ENCODE results near the gene STIL.

STIL gene

DNA sequence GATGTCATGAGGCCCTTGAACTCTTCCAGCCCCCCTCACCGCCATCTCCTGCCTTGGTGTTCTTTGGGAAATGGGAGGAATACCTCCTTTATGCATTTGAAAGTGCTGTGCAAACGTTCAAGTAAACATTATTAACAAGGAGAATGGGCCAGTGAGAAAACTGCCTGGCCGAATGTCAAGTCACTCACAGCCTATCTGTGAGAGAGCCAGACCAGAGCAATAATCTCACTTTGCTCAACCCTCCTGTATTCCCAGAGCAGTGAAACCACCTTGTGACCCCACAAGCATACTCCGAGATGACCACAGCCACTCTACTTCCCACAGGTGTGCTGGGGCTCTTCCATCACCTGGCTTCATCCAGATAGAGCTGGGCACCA, 87.1 kb downstream of the STIL start:
- Histone ChIP-seq H3K36me3 (ENCODE audit: insufficient read depth, low read length) (no peaks in the 10 kb centered on the region), H3K27me3 (ENCODE audit: insufficient read depth, low read length) (no peaks in the 10 kb centered on the region; the same call in 1 of the 2 replicates), H3K4me3 (ENCODE audit: low read depth, low read length, poor library complexity, severe bottlenecking) (no peak overlapping the region), H4K20me1 (ENCODE audit: insufficient read depth, low read length) (no peaks in the 10 kb centered on the region), H3K79me2 (ENCODE audit: insufficient read depth, low read length) (no peaks in the 10 kb centered on the region), H3K27ac (ENCODE audit: low read depth, low read length, poor library complexity, severe bottlenecking) (no peak overlapping the region), H3K4me1 (ENCODE audit: insufficient read depth, low read length, severe bottlenecking) (no peaks in the 10 kb centered on the region), H3K9ac (ENCODE audit: low read length) (no peak overlapping the region), H3K4me2 (ENCODE audit: low read length) (no peak overlapping the region), H3K9me2 (ENCODE audit: low read depth, low read length) (no peaks in the 10 kb centered on the region), H3F3A (ENCODE audit: insufficient read depth, low read length) (no peaks in the 10 kb centered on the region), H3K9me3 (ENCODE audit: low read length) (no peaks in the 10 kb centered on the region), H2AFZ (ENCODE audit: low read length) (no peak overlapping the region)
- TF ChIP-seq, protein P1, sequence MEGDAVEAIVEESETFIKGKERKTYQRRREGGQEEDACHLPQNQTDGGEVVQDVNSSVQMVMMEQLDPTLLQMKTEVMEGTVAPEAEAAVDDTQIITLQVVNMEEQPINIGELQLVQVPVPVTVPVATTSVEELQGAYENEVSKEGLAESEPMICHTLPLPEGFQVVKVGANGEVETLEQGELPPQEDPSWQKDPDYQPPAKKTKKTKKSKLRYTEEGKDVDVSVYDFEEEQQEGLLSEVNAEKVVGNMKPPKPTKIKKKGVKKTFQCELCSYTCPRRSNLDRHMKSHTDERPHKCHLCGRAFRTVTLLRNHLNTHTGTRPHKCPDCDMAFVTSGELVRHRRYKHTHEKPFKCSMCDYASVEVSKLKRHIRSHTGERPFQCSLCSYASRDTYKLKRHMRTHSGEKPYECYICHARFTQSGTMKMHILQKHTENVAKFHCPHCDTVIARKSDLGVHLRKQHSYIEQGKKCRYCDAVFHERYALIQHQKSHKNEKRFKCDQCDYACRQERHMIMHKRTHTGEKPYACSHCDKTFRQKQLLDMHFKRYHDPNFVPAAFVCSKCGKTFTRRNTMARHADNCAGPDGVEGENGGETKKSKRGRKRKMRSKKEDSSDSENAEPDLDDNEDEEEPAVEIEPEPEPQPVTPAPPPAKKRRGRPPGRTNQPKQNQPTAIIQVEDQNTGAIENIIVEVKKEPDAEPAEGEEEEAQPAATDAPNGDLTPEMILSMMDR (IDR thresholded peaks at IDR 0.05; ENCODE audit: low read length), result no peak
- no peak for TF ChIP-seq EZH2 (IDR thresholded peaks at IDR 0.05; ENCODE audit: borderline replicate concordance, low read length)

DNA sequence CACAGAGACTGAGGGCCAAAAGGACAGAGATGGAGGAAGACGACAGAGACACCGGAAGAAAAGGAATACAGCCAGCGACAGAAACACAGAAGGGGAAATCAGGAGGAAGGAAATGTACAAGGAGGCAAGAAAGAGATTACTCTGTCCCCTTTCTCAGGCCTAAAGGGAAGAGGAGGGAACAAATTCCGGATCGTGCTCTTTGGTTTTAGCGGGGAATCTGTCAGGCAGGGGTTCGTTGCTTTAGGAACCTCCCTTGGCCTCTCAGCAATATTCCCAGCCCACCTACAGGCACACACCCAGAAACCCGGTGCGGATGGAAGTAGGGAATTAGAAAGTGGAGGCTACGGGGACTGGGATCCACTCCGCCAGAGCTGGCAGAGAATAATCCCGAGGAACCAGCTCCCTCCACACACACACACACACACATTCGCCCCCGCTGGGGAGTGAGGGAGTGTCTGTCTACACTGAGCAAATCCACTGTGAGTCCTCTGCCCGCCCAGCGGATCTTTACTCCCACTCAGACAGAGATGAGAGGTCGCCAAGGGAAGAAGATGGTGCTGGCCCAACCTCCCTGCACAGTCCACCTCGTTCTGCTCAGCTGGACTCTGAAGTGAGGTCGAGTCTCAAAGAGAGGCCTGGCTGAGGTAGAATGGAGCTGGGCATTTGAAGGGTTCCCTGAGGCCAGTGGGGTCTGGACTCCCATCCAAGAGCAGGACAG, 87.7 kb downstream of the STIL start:
- no peak overlapping the region for H3K27ac ChIP-seq (ENCODE audit: low read depth, low read length, poor library complexity, severe bottlenecking)
- H2AFZ ChIP-seq (ENCODE audit: low read length), result no peak overlapping the region
- no peak overlapping the region for H3K4me3 ChIP-seq (ENCODE audit: low read depth, low read length, poor library complexity, severe bottlenecking)

DNA sequence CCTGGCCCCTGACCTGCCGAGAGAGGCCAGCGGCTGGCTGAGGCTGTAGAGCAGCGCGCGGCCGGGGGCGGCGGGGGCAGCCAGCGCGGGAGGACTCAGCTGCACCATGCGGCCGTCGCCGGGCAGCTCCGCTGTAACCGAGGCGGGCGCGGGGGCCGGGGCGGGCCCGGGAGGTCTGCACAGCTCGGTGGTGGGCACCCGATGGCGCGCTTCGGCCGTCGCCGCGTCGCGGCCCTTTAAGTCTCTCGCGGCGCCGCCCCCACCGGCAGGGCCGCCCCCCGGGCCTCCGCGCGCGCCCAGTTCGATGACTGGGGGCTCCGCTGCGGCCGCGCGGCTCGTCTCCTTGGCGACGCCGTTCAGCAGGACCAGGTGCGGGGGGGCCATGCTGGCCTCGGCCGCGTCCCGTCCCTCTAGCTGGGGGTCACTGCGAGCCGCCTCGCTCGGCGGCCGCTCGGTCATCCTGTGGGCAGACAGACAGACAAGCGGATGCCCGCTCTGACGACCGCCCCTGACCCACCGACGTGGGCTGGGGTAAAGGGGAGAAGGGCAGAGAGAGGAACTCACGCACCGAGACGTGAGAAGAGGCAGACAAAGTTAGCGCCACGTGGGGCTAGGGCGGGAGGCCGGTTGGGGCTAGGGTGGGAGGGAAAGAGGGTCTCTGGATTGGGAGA, 88.4 kb downstream of the STIL start:
- H3K4me2 ChIP-seq (ENCODE audit: low read length), result no peak overlapping the region

More for the DNA sequence above, 87.7 kb downstream of the STIL start:
- Histone ChIP-seq H3K4me1 (ENCODE audit: insufficient read depth, low read length, severe bottlenecking) (no peaks in the 10 kb centered on the region), H3K79me2 (ENCODE audit: insufficient read depth, low read length) (no peaks in the 10 kb centered on the region), H3K9me2 (ENCODE audit: low read depth, low read length) (no peaks in the 10 kb centered on the region), H4K20me1 (ENCODE audit: insufficient read depth, low read length) (no peaks in the 10 kb centered on the region), H3K4me2 (ENCODE audit: low read length) (no peak overlapping the region), H3K36me3 (ENCODE audit: insufficient read depth, low read length) (no peaks in the 10 kb centered on the region), H3K27me3 (ENCODE audit: insufficient read depth, low read length) (no peaks in the 10 kb centered on the region; the same call in 1 of the 2 replicates), H3F3A (ENCODE audit: insufficient read depth, low read length) (no peaks in the 10 kb centered on the region), H3K9me3 (ENCODE audit: low read length) (no peaks in the 10 kb centered on the region), H3K9ac (ENCODE audit: low read length) (no peak overlapping the region)
- no peak for TF ChIP-seq EZH2 (IDR thresholded peaks at IDR 0.05; ENCODE audit: borderline replicate concordance, low read length)
- TF ChIP-seq, protein P1 (IDR thresholded peaks at IDR 0.05; ENCODE audit: low read length), result no peak

More for the DNA sequence above, 88.4 kb downstream of the STIL start:
- Histone ChIP-seq H3K36me3 (ENCODE audit: insufficient read depth, low read length) (no peaks in the 10 kb centered on the region), H3K4me1 (ENCODE audit: insufficient read depth, low read length, severe bottlenecking) (no peaks in the 10 kb centered on the region), H3K27me3 (ENCODE audit: insufficient read depth, low read length) (no peaks in the 10 kb centered on the region; the same call in 1 of the 2 replicates), H3K4me3 (ENCODE audit: low read depth, low read length, poor library complexity, severe bottlenecking) (no peak overlapping the region), H3K9me3 (ENCODE audit: low read length) (no peaks in the 10 kb centered on the region), H4K20me1 (ENCODE audit: insufficient read depth, low read length) (no peaks in the 10 kb centered on the region), H3K27ac (ENCODE audit: low read depth, low read length, poor library complexity, severe bottlenecking) (no peak overlapping the region), H3F3A (ENCODE audit: insufficient read depth, low read length) (no peaks in the 10 kb centered on the region), H3K9me2 (ENCODE audit: low read depth, low read length) (no peaks in the 10 kb centered on the region), H3K9ac (ENCODE audit: low read length) (no peak overlapping the region), H3K79me2 (ENCODE audit: insufficient read depth, low read length) (no peaks in the 10 kb centered on the region), H2AFZ (ENCODE audit: low read length) (no peak overlapping the region)
- TF ChIP-seq EZH2 (IDR thresholded peaks at IDR 0.05; ENCODE audit: borderline replicate concordance, low read length), result no peak
- TF ChIP-seq, protein P1 (IDR thresholded peaks at IDR 0.05; ENCODE audit: low read length), result no peak

Measured in OCI-LY1 (cell line).